HL-60 (cell line): ENCODE data around the gene ITGB2.

Experiments
- POLR2AphosphoS5 ChIP-seq: IDR thresholded peaks from 2 replicates; pipeline ENCODE4 v1.6.1; 2012; ENCODE audit warnings: low read depth
- TF ChIP-seq, protein P1 (sequence below): IDR thresholded peaks from one replicate; pipeline ENCODE4 v1.5.1; 2011; ENCODE audit warnings: low read length, control low read depth, inconsistent platforms; ENCODE audit not compliant: insufficient read depth

DNA sequence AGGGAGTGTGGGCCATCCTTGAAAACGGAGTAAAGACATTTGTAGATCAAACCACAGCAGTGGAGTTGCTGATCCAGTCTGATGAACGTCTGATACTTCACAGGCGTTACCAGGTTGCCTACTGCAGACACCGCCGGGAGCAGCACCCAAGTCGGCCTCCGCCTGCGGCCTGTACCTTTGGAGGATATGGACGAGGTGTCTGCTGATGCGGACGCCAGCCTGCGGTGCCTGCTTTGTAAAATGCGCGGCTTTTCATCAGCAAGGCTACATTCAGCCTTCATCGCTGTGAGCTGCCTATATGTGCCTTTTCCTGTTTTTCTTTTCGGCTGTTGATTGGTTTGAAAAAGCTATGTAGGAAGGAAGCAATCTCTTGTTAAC lies 35.1 kb upstream of the ITGB2 start:
- TF ChIP-seq, protein P1, sequence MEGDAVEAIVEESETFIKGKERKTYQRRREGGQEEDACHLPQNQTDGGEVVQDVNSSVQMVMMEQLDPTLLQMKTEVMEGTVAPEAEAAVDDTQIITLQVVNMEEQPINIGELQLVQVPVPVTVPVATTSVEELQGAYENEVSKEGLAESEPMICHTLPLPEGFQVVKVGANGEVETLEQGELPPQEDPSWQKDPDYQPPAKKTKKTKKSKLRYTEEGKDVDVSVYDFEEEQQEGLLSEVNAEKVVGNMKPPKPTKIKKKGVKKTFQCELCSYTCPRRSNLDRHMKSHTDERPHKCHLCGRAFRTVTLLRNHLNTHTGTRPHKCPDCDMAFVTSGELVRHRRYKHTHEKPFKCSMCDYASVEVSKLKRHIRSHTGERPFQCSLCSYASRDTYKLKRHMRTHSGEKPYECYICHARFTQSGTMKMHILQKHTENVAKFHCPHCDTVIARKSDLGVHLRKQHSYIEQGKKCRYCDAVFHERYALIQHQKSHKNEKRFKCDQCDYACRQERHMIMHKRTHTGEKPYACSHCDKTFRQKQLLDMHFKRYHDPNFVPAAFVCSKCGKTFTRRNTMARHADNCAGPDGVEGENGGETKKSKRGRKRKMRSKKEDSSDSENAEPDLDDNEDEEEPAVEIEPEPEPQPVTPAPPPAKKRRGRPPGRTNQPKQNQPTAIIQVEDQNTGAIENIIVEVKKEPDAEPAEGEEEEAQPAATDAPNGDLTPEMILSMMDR: no peak
- TF ChIP-seq POLR2AphosphoS5: no peak
